LNCaP clone FGC (cell line): ENCODE measurements around the gene ADGRB3.

Experiments used
- DNase-seq: peaks from one replicate; pipeline ENCODE4 v3.0.0-alpha.2; 2011; ENCODE audit warnings: low read depth
- H3K4me3 ChIP-seq: 2 replicates; pipeline ENCODE4 v1.5.1; 2011; ENCODE audit warnings: mild to moderate bottlenecking, low read depth, low read length, control low read depth
- TF ChIP-seq, protein P1 (sequence below): IDR thresholded peaks from 2 replicates; pipeline ENCODE4 v1.5.1; 2012; ENCODE audit warnings: mild to moderate bottlenecking; ENCODE audit not compliant: control insufficient read depth, insufficient read depth; ENCODE audit errors: extremely low read depth

The ADGRB3 gene

DNA sequence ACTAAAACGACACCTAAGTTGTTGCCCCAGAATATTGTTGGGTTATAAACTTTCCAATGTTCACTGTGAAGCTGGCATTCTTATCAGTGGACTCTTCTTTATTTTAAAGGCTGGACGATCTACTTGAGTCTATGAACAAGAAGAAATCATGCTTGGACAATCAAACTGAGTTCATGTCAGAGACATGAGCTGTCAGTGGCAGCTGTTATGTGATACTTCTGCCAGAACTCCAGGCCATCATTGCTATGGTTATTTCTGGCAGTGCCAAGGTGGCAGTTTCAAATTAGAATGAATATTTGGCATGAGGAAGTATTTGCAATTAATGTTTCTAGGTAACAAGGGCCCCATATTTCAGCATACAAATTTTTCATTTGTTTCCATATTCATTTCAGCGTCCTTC is 744.4 kb downstream of the ADGRB3 start:
- no peak overlapping the region for H3K4me3 ChIP-seq
- DNase-seq: no peak
- TF ChIP-seq, protein P1, sequence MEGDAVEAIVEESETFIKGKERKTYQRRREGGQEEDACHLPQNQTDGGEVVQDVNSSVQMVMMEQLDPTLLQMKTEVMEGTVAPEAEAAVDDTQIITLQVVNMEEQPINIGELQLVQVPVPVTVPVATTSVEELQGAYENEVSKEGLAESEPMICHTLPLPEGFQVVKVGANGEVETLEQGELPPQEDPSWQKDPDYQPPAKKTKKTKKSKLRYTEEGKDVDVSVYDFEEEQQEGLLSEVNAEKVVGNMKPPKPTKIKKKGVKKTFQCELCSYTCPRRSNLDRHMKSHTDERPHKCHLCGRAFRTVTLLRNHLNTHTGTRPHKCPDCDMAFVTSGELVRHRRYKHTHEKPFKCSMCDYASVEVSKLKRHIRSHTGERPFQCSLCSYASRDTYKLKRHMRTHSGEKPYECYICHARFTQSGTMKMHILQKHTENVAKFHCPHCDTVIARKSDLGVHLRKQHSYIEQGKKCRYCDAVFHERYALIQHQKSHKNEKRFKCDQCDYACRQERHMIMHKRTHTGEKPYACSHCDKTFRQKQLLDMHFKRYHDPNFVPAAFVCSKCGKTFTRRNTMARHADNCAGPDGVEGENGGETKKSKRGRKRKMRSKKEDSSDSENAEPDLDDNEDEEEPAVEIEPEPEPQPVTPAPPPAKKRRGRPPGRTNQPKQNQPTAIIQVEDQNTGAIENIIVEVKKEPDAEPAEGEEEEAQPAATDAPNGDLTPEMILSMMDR: no peak

DNA sequence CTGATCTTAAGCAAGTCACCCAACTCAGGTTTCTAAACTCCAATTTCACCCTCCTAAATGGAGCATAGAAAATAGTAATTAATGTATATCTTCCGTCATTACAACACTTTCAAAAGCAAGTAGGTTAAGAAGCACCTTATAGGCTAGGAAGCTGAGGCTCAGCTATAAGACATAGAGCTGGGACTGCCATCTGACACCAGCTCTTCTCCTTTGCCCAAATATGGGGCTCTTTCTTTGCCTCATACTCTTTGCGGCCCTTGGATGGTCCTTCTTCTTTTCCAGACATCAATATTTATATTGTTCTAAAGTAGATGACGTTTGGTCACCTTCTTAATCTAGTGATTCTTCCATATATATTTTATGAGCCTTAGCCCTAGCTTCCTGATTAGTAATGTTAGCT is 748.5 kb downstream of the ADGRB3 start:
- TF ChIP-seq, protein P1: no peak
- DNase-seq: no peak
- H3K4me3 ChIP-seq: no peak overlapping the region

DNA sequence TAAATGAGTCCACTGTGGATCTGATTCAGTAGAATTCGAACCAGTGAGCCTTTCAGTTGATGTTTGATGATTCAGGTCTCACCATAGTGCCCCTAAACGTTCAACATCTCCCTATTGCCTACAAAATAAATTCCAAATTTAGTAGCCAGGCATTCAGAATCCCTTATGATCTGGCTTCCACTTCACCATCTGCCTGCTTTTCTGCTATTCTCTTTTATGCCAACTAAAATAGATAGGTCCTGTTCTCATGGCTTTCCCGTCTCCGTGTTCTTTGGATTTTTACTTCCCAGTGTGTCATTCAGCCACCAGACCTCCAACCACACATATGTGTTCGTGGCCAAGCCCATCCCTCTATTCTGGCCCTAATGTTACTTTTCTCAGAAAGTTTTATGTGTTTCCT is 751.3 kb downstream of the ADGRB3 start:
- no peak for DNase-seq
- no peak overlapping the region for H3K4me3 ChIP-seq
- TF ChIP-seq, protein P1: no peak

DNA sequence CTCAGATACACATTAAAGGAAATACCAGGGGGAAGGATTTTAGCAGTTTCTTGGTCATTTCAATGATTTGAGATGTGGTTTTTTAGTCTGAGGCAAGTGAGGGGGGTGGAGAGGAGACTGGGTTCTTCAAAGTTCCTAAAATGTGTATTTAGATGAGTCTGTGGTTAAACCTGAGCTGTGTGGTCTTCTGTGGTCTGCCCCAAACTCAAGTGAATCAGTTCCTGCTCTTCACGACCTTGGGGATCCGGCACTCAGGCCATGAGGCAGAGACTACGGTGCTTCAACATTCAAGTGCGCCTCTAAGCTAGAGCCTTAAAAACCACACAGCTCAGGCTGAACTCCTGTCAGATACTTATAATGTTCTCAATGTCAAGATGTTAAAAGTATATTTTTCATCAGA is 755.0 kb downstream of the ADGRB3 start:
- DNase-seq: no peak
- H3K4me3 ChIP-seq: no peak overlapping the region
- TF ChIP-seq, protein P1: no peak

DNA sequence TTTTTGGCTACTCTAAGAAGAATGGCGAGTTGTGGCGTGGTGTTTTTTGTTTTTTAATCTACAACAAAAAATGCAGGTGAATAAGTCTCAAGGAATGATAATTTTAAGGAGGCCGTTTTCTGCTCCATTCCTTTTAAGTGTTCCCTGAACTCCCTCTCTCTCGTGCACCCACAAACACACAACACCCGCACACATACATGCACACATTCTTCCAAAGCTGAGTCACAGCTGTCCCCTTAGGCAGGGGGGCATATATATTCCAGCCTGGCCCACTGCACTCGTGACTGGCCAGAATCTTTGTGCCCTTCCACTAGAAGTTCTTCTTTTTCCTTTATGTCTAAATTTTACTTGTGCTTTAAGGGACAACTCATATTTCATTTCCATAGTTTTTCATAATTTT is 756.0 kb downstream of the ADGRB3 start:
- TF ChIP-seq, protein P1: no peak
- DNase-seq: no peak
- H3K4me3 ChIP-seq: no peak overlapping the region

DNA sequence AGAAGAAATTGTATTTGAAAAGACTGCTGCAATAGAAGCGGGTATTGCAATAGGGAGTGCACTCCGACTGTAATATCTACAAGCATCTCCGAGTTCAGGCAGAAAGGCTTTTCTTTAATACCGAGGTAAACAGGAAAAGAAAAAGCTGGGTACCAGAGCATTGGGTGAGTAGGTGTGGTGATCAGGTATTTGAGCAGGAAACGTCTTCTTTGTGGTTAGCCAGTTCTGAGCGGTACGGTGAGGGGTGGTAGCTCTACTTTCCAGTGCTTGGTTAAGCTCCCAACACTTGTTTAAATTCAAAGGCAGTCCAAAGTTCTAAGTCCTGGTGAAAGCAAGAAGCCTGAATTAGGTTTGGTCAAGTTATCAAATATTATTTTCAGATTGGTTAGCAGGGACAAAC is 757.7 kb downstream of the ADGRB3 start:
- TF ChIP-seq, protein P1: no peak
- no peak overlapping the region for H3K4me3 ChIP-seq
- DNase-seq: no peak

DNA sequence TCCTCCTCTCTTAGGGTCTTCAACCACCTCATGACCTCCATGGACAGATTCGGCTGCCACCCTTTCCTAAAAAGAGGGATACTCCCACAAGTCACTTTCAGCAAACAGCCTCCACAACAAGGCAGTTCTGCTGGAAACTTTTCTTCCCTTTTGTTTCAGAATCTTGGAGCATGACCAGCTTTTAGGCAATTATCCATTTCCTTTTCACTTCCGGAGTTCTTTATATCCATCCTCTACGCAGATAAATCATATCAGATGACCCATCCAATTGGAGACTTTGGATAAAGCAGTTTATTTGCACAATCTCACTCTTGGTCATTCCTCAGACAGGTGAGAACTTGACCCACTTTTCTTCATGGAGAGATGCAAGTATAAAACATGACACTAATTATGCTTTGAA is 763.2 kb downstream of the ADGRB3 start:
- H3K4me3 ChIP-seq: no peak overlapping the region
- TF ChIP-seq, protein P1: no peak
- no peak for DNase-seq
